Measurements from ENCODE around the gene VANGL1. TPM values are rescaled to one million over a fixed set of nuclear protein-coding genes. Genes with fewer than 3 reads are reported as not detected.

VANGL1 gene
- total RNA-seq, 4 donors from 2014 or later = 0.66 to 1.2 (median 1.1) TPM

DNA sequence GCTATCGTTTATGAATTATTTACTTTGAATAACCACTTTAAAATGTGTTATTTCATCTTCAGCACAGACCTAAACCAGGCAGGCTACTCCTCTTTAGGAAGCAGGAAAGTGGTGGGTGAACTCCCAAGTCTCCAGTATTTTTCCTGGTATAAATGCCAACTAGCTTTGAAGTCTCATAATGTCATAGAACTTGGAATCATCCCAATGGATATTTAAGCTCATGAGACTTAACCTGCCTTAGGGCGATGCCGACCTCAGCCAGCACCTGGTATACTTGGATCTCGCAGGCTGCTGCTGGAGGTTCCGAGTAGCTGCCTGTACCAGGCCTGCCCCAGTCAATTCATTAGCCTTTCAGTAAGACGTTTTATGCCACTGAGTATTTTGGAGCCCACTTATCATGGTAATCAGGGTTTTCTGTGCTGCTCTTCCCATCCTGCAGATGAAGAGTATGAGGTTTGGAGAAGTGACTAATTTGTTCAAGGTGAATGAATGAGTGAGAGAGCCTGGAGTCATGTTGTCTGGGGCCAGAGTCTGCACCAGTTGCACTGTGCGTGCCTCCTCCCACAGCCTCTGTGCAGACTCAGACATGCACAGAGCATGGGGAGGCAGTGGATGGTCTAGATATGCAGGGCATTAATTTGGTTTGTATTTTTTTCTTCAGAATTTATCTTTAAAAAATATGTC, 34.9 kb downstream of the VANGL1 start:
- in situ Hi-C loops (cut with MboI; ENCODE audit: low sequenced_read_pairs in 4 of 4) (no loop called here), intact Hi-C loops (cut with DNase I; ENCODE audit: low total_unique reads) (no loop called here)
- Histone ChIP-seq H3K4me1 (peaks cover 17 to 22% of the 10 kb centered on the region in 2 donors), H3K27me3 (no peaks in the 10 kb centered on the region), H3K36me3 (no peaks in the 10 kb centered on the region), H3K27ac (no peak overlapping the region), H3K4me3 (no peak overlapping the region), H3K9me3 (no peaks in the 10 kb centered on the region)
- ATAC-seq = no peak
- no peak for DNase-seq
- TF ChIP-seq POLR2A (IDR thresholded peaks at IDR 0.05) = no peak
- TF ChIP-seq, protein P1, sequence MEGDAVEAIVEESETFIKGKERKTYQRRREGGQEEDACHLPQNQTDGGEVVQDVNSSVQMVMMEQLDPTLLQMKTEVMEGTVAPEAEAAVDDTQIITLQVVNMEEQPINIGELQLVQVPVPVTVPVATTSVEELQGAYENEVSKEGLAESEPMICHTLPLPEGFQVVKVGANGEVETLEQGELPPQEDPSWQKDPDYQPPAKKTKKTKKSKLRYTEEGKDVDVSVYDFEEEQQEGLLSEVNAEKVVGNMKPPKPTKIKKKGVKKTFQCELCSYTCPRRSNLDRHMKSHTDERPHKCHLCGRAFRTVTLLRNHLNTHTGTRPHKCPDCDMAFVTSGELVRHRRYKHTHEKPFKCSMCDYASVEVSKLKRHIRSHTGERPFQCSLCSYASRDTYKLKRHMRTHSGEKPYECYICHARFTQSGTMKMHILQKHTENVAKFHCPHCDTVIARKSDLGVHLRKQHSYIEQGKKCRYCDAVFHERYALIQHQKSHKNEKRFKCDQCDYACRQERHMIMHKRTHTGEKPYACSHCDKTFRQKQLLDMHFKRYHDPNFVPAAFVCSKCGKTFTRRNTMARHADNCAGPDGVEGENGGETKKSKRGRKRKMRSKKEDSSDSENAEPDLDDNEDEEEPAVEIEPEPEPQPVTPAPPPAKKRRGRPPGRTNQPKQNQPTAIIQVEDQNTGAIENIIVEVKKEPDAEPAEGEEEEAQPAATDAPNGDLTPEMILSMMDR (IDR thresholded peaks at IDR 0.05 in 4 of 5, conservative IDR thresholded peaks at IDR 0.05 in 1 of 5) = no peak

DNA sequence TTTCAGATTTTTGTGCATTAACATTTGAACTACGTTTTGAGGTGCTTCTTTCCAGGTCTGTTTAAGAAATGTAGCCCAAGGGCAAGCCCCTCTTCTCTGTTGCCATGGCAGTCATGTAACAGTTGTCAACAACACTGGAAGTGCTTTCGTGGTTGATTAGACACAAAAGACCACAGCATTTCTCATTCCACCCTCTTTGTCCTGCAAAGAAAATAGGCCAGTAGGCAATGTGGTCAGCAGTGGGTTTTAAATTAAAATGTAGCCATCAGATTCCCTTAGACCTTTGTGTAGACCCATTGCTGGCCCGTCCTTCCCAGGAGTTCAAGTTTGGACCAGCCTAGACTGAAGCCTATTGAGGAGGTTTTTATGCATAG, 35.4 kb downstream of the VANGL1 start:
- no peaks in the 10 kb centered on the region for H3K36me3 ChIP-seq
- H3K27me3 ChIP-seq = no peaks in the 10 kb centered on the region
- no peaks in the 10 kb centered on the region for H3K9me3 ChIP-seq
- TF ChIP-seq, protein P1 (IDR thresholded peaks at IDR 0.05 in 4 of 5, conservative IDR thresholded peaks at IDR 0.05 in 1 of 5) = no peak
- no peak for TF ChIP-seq POLR2A (IDR thresholded peaks at IDR 0.05)
- intact Hi-C loops (cut with DNase I; ENCODE audit: low total_unique reads) (no loop called here), in situ Hi-C loops (cut with MboI; ENCODE audit: low sequenced_read_pairs in 4 of 4) (no loop called here)
- ATAC-seq (no peak), DNase-seq (no peak)
- H3K4me1 ChIP-seq = peaks cover 20 to 22% of the 10 kb centered on the region in 2 donors
- H3K27ac ChIP-seq = no peak overlapping the region
- H3K4me3 ChIP-seq = no peak overlapping the region

DNA sequence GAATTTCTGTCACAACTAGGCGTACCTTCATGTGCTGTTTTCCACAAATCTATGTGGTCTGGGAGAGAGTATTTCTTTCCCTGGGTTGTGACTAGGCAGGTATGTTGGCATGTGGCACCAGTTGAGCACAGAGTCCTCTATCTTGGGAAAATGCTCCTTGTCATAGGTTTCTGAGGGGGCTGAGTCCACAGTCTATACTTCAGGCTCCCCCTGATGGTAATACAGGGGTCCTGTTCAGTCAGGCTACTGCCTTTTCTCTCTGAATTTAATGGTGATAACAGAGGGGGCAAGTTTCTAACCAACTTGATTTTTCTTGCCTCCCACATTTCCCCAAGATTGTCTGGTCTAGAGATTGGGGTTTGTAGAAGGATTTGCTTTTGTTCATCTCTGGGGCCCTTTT, 35.8 kb downstream of the VANGL1 start:
- H3K4me1 ChIP-seq = peaks cover 22 to 24% of the 10 kb centered on the region in 2 donors
- intact Hi-C loops (cut with DNase I; ENCODE audit: low total_unique reads) = no loop called here

GRCh38 chr1:115678141-115678540, 36.4 kb downstream of the VANGL1 start:
- intact Hi-C loops (cut with DNase I; ENCODE audit: low total_unique reads) = no loop called here
- Histone ChIP-seq H3K4me1 (peaks cover 22 to 29% of the 10 kb centered on the region in 2 donors), H3K27me3 (no peaks in the 10 kb centered on the region), H3K27ac (no peak overlapping the region), H3K36me3 (no peaks in the 10 kb centered on the region), H3K4me3 (no peak overlapping the region), H3K9me3 (no peaks in the 10 kb centered on the region)
- ATAC-seq (no peak), DNase-seq (no peak)
- no peak for TF ChIP-seq POLR2A (IDR thresholded peaks at IDR 0.05)
- TF ChIP-seq, protein P1 (IDR thresholded peaks at IDR 0.05 in 4 of 5, conservative IDR thresholded peaks at IDR 0.05 in 1 of 5) = no peak
- in situ Hi-C loops (cut with MboI; ENCODE audit: low sequenced_read_pairs in 4 of 4) = no loop called here

More for the DNA sequence above, 35.8 kb downstream of the VANGL1 start:
- H3K36me3 ChIP-seq = no peaks in the 10 kb centered on the region
- DNase-seq = no peak
- H3K27ac ChIP-seq = no peak overlapping the region
- no peak overlapping the region for H3K4me3 ChIP-seq
- in situ Hi-C loops (cut with MboI; ENCODE audit: low sequenced_read_pairs in 4 of 4) = no loop called here
- H3K27me3 ChIP-seq = no peaks in the 10 kb centered on the region
- no peak for ATAC-seq
- no peaks in the 10 kb centered on the region for H3K9me3 ChIP-seq
- no peak for TF ChIP-seq POLR2A (IDR thresholded peaks at IDR 0.05)
- TF ChIP-seq, protein P1 (IDR thresholded peaks at IDR 0.05 in 4 of 5, conservative IDR thresholded peaks at IDR 0.05 in 1 of 5) = no peak
